ENCODE data around the gene TRIP11.

DNA sequence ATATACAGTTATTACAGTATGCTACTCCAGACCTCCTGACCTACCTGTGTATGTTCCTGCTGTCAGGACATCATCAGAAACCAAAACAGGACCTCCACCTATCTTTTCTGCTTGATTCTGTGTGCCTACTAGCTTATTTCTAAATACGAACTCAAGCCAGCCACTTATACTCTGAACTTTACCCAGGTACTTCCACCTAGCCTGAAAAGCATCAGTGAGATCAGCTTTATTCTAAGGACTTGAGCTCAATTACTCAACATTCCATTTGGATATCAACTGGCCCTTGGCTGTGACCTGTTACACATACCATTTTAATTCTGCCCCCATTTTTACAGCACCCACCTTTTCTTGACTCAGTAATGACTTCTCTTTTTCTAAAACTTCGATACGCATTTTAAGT, 29.2 kb downstream of the TRIP11 start:
- TF ChIP-seq CTCF (IDR thresholded peaks at IDR 0.05) (no peak), POLR2AphosphoS5 (IDR thresholded peaks at IDR 0.05; ENCODE audit: low read depth, low read length) (no peak), SIN3A (IDR thresholded peaks at IDR 0.05; ENCODE audit: borderline replicate concordance, insufficient read depth, low read depth, low read length) (no peak), TCF7L2 (IDR thresholded peaks at IDR 0.05; ENCODE audit: low read depth, low read length) (no peak)
- TF ChIP-seq, protein P1, sequence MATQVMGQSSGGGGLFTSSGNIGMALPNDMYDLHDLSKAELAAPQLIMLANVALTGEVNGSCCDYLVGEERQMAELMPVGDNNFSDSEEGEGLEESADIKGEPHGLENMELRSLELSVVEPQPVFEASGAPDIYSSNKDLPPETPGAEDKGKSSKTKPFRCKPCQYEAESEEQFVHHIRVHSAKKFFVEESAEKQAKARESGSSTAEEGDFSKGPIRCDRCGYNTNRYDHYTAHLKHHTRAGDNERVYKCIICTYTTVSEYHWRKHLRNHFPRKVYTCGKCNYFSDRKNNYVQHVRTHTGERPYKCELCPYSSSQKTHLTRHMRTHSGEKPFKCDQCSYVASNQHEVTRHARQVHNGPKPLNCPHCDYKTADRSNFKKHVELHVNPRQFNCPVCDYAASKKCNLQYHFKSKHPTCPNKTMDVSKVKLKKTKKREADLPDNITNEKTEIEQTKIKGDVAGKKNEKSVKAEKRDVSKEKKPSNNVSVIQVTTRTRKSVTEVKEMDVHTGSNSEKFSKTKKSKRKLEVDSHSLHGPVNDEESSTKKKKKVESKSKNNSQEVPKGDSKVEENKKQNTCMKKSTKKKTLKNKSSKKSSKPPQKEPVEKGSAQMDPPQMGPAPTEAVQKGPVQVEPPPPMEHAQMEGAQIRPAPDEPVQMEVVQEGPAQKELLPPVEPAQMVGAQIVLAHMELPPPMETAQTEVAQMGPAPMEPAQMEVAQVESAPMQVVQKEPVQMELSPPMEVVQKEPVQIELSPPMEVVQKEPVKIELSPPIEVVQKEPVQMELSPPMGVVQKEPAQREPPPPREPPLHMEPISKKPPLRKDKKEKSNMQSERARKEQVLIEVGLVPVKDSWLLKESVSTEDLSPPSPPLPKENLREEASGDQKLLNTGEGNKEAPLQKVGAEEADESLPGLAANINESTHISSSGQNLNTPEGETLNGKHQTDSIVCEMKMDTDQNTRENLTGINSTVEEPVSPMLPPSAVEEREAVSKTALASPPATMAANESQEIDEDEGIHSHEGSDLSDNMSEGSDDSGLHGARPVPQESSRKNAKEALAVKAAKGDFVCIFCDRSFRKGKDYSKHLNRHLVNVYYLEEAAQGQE (IDR thresholded peaks at IDR 0.05; ENCODE audit: insufficient read depth in 1 of 2, low read depth in 2 of 2, low read length in 1 of 2) = no peak

Data from Panc1 (cell line).